Measurements from ENCODE around the gene HK2.

Gene HK2

GRCh38 chr2:74930811-74931486 lies 97.0 kb downstream of the HK2 start:
- DNase-seq (ENCODE audit: low read depth in 2 of 2, low spot score in 1 of 2), result no peak

DNA sequence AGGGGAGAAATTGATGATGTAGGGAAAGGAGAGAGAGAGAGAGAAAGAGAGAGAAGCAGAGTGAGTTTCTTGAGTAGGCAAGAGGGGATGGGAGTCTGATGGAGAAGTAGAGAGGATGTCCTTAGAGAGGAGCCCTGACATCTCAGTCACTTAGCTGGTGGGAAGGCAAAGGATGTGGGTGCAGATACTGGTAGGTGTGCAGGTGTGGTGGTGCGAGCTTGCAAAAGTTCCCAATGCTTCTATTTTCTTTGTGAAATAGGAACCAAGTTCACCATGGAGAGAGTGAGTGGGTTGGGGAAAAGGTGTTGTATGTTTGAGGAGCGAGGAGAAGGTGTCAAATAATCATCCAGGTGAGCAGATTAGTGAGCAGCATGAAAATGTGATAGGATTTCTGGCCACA lies 98.0 kb downstream of the HK2 start:
- DNase-seq (ENCODE audit: low read depth in 2 of 2, low spot score in 1 of 2), result no peak

DNA sequence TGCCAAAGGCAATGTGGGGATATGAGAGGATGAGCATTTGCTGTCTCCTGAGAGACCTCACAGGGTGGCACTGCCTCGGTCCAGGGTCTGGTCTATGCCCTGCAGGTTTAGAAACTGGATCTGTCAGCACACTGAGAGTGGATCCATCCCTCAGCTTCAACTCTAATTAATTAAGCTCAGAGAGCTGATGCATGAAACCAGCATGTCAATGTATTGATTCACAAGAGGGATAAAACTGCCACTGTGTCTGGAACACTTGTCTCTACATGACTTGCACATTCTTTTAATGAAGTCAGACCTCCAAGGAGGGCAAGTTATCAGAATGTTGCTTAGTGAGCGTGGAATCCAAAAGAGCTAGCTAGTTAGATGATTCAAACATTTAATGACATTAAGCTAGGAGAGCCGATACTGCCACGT lies 102.1 kb downstream of the HK2 start:
- no peak for DNase-seq (ENCODE audit: low read depth in 2 of 2, low spot score in 1 of 2)

GRCh38 chr2:74937221-74937880 lies 103.4 kb downstream of the HK2 start:
- DNase-seq (ENCODE audit: low read depth in 2 of 2, low spot score in 1 of 2), result no peak

GRCh38 chr2:74938264-74938663 lies 104.3 kb downstream of the HK2 start:
- no peak for DNase-seq (ENCODE audit: low read depth in 2 of 2, low spot score in 1 of 2)

DNA sequence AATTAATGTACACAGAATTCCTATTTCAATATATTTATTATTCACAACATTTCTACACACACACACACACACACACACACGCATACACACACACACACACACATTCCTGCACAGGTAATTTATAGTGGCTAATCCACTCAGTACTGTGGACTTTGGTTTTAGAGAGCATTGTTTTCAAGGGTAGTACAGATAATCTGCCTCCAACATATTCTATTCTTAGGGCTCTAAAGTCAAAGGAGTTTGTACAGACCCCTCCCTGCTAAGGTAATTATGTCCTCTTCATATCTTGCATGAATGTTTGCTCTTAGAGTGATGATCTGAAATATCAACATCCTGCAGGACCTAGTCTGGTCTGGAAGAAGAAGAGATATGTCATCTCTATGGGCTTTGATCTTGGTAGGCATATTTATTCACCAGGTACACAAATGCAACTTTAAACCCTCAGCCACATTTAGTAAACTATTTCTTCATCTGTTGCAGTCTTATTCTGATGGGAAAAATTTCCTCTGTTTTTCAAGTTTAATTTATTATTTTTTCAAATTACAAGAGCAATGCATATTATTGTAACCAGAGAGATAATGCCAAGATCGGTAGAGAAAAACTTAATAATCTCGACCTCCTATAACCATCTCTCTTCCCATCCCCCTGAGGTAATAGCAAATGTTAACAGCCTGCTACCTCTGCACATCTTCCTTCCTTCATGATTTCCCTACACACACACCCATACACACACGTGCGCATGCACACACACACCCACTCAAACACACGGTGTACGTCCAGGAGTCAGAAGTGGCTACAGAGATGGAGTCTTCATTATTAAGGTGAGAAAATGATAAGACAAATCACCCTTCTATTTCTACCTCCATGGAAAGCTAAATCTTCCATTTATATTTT lies 106.2 kb downstream of the HK2 start:
- no peak for DNase-seq (ENCODE audit: low read depth in 2 of 2, low spot score in 1 of 2)

DNA sequence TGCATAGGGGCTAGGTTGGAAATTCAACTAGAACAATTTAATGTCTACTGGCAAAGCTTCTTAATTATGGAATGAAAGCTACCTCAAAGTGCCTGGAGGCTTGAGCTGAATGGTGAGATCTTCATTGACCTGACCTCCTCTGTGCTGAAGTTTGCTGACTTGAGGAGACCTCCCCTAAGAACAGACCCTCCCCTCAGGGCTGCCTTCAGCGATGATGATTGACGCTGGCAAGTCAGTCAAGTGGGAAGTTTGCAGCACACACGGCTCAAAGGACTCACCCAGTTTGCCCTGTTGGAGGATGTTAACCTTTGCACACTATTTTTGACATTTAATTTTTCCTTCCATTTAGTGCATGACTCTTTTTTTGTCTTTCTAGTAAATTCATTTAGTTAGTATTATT lies 107.4 kb downstream of the HK2 start:
- DNase-seq (ENCODE audit: low read depth in 2 of 2, low spot score in 1 of 2), result no peak

- no peak for DNase-seq (ENCODE audit: low read depth in 2 of 2, low spot score in 1 of 2)
Observed at GRCh38 chr2:74942263-74942662, 108.3 kb downstream of the HK2 start.
